Ascending aorta (tissue), 2 donors: ENCODE data around the gene CRYM. TPM values are rescaled to one million over a fixed set of nuclear protein-coding genes. Genes with fewer than 3 reads are reported as not detected.

ENCODE experiments used
- DNase-seq, 2 donors: peaks; one replicate each; pipeline ENCODE4 v3.0.0-alpha.2; 2019; ENCODE audit warnings: low spot score in 2 of 2
- H3K27ac ChIP-seq, 2 donors: fragments of 200-600 bp; sonication (generic); one replicate each; pipeline ENCODE4 v1.5.1; 2016 to 2017; ENCODE audit warnings: mild to moderate bottlenecking in 1 of 2
- H3K27me3 ChIP-seq: fragments of 200-600 bp; sonication (generic); one replicate; pipeline ENCODE4 v1.5.1; 2017
- H3K36me3 ChIP-seq, 2 donors: fragments of 200-600 bp; sonication (generic); one replicate each; pipeline ENCODE4 v1.5.1; 2016
- H3K4me1 ChIP-seq, 2 donors: fragments of 200-600 bp; sonication (generic); one replicate each; pipeline ENCODE4 v1.5.1; 2016 to 2017; ENCODE audit warnings: mild to moderate bottlenecking in 1 of 2
- H3K4me3 ChIP-seq, 2 donors: fragments of 200-600 bp; sonication (generic); one replicate each; pipeline ENCODE4 v1.5.1; 2016 to 2017; ENCODE audit warnings: mild to moderate bottlenecking in 1 of 2
- H3K9me3 ChIP-seq, 2 donors: fragments of 200-600 bp; sonication (generic); one replicate each; pipeline ENCODE4 v1.5.1; 2016
- intact Hi-C: fragments of 100-400 bp; cut with DNase I; formaldehyde crosslinking; loops from one replicate; pipeline ENCODE4 v1.15.1; 2023
- total RNA-seq: library from RNA; depleted of rRNA; stranded (reverse); fragments of >200 nt; gene quantifications from one replicate; pipeline ENCODE4 v1.1.0, GENCODE V29; 2016
- TF ChIP-seq, protein P1 (sequence below), 3 experiments: fragments of 200-600 bp in 2 of 3; fragments of 450-650 bp in 1 of 3; sonication (generic) in 2 of 3; IDR thresholded peaks; one replicate each; pipeline ENCODE4 v1.5.1; 2016 to 2019; ENCODE audit warnings: antibody characterized with exemption in 3 of 3, mild to moderate bottlenecking in 1 of 3, moderate library complexity in 1 of 3

The CRYM gene
- total RNA-seq, 1 donor from 2014 or later = not detected

DNA sequence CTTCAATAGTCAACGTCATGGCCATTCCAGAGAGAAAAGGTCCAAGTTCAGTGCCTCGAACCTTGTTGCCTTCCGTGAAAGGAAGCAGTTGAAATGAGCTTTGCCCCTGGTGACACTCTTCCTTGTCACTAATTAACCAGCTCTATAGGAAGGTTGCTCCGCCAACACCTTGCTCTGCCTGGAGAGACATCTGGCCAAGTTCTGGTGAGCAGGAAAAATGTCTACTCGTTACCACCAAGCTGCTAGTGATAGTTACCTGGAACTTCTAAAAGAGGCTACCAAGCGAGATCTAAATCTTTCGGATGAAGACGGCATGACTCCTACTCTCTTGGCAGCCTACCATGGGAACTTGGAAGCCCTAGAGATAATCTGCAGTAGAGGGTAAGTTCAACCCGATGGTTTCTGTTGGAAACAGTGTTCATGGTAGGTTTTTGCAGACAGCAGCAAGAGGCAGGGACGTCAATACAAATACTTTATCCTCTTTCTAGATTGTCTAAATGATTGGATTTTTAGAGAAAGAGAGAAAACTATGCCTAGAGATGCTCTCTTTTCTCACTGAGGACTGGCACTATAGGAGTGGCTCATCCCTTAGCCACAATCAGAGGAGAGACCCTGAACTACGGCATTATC, 44.5 kb downstream of the CRYM start, which contains the start of gene ANKS4B:
TSS of gene ANKS4B (plus strand) at position 179 of the 630 bp plus-strand sequence. CDS start at position 218, 39 bp downstream.
- intact Hi-C loops = no loop called here
- H3K36me3 ChIP-seq = no peaks in the 10 kb centered on the region
- TF ChIP-seq, protein P1, sequence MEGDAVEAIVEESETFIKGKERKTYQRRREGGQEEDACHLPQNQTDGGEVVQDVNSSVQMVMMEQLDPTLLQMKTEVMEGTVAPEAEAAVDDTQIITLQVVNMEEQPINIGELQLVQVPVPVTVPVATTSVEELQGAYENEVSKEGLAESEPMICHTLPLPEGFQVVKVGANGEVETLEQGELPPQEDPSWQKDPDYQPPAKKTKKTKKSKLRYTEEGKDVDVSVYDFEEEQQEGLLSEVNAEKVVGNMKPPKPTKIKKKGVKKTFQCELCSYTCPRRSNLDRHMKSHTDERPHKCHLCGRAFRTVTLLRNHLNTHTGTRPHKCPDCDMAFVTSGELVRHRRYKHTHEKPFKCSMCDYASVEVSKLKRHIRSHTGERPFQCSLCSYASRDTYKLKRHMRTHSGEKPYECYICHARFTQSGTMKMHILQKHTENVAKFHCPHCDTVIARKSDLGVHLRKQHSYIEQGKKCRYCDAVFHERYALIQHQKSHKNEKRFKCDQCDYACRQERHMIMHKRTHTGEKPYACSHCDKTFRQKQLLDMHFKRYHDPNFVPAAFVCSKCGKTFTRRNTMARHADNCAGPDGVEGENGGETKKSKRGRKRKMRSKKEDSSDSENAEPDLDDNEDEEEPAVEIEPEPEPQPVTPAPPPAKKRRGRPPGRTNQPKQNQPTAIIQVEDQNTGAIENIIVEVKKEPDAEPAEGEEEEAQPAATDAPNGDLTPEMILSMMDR (IDR thresholded peaks at IDR 0.05) = no peak
- no peak within 1 kb of the TSS for H3K4me3 ChIP-seq
- no peak for DNase-seq
- no peaks in the 10 kb centered on the region for H3K9me3 ChIP-seq
- H3K27ac ChIP-seq = no peak within 1 kb of the TSS
- H3K27me3 ChIP-seq = no peaks in the 10 kb centered on the region
- H3K4me1 ChIP-seq = no peaks in the 10 kb centered on the region

DNA sequence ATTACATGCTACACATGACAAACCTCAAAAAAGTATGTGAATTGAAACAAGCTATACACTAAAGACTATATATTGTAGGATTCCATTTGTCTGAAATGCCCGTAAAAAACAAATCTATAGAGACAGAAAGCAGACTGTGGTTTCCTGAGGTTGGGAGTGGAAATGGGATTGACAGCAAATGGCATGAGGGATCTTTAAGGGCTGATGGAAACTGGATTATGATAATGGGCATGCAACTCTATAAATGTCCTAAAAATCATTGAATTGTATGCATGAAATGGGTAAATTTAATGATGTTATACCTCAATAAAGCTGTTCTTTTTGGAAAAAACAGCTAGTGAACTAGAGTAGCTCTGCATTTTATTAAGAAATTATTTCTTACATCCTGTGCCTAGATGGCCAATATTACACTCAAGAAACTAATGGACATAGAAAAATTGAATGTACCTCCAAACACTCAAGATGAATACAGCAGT, 45.0 kb downstream of the CRYM start:
- H3K4me3 ChIP-seq = no peak overlapping the region
- H3K36me3 ChIP-seq = no peaks in the 10 kb centered on the region
- H3K27ac ChIP-seq = no peak overlapping the region
- no peak for DNase-seq
- H3K4me1 ChIP-seq = no peaks in the 10 kb centered on the region
- no peaks in the 10 kb centered on the region for H3K27me3 ChIP-seq
- H3K9me3 ChIP-seq = no peaks in the 10 kb centered on the region
- intact Hi-C loops = no loop called here
- TF ChIP-seq, protein P1 (IDR thresholded peaks at IDR 0.05) = no peak

DNA sequence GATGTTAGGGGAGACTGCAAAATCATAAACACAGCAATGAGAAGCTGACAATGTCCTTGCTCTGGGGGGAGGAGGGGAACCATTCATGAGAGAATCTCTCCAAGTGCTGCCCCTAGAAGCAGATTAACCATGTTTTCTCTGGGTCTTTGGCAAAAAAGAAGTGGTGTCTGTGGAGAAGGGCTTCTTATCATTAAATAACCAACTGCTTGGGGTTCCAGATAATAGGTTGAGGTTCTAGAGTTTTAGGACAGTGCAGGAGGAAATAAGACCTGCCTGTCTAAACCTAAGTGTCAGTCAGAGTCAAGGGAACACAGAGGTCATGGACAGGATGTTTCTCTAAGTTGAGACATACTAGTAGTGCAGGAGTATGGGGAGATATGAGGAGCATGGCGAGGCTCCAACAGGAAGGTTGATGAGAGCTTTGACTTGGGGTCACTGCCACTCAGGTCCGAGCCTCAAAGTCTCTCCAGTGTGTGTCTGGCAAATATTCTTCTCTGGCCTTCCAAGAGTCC, 49.7 kb downstream of the CRYM start:
- Histone ChIP-seq H3K4me3 (no peak overlapping the region), H3K4me1 (no peaks in the 10 kb centered on the region), H3K27ac (no peak overlapping the region), H3K27me3 (no peaks in the 10 kb centered on the region), H3K9me3 (no peaks in the 10 kb centered on the region), H3K36me3 (no peaks in the 10 kb centered on the region)
- intact Hi-C loops = no loop called here
- DNase-seq = no peak
- TF ChIP-seq, protein P1 (IDR thresholded peaks at IDR 0.05) = no peak

DNA sequence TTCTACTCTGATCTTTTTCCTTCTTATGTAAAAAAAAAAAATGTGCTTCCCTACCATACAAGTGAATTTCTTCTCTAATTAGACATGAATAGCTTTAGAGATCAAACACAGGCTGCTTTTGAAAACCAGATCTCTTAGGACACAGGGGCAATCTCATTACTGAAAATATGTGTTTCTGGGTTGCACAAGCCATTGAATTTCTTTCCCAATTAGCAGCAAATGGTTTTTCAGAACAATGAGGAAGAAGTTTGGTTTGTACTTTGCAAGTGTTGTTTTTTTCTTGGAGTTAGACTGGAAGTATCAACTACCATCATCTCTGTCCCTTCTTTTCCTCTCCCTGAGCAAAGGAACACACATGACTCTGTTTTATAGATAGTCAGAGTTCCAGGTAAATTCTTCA, 50.2 kb downstream of the CRYM start:
- Histone ChIP-seq H3K36me3 (no peaks in the 10 kb centered on the region), H3K9me3 (no peaks in the 10 kb centered on the region), H3K27ac (no peak overlapping the region), H3K4me3 (no peak overlapping the region), H3K4me1 (no peaks in the 10 kb centered on the region), H3K27me3 (no peaks in the 10 kb centered on the region)
- DNase-seq = no peak
- intact Hi-C loops = no loop called here
- TF ChIP-seq, protein P1 (IDR thresholded peaks at IDR 0.05) = no peak

DNA sequence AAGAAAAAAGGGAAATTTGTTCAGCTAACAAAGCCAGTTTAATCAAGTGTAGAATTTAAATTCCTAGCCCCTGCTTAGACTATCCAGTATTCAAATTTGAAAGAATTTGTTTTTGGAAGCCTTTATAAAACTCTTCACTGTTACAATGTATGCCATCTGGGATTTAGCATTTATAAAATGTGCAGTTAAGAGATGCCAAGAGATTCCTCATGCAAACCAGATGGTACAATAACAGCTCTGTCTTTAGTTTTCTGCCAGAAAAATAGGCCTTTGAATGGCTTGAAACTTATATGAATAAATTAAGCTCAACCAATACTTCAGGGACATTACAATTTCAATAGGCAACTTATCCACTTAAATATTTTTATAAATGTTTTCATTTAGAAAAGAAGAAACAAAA, 51.3 kb downstream of the CRYM start:
- H3K27me3 ChIP-seq = no peaks in the 10 kb centered on the region
- H3K4me1 ChIP-seq = no peaks in the 10 kb centered on the region
- no peak for DNase-seq
- no peaks in the 10 kb centered on the region for H3K36me3 ChIP-seq
- no peak overlapping the region for H3K27ac ChIP-seq
- intact Hi-C loops = no loop called here
- no peak overlapping the region for H3K4me3 ChIP-seq
- TF ChIP-seq, protein P1 (IDR thresholded peaks at IDR 0.05) = no peak
- no peaks in the 10 kb centered on the region for H3K9me3 ChIP-seq
